Cardiac fibroblast (primary cell): ENCODE results near the gene TMEM52.

Experiments
- DNase-seq, 2 donors: peaks; one replicate each; pipeline versions ENCODE4 v3.0.0 to v3.0.0-alpha.2; 2010; ENCODE audit warnings: low read depth in 2 of 2
- H3K4me3 ChIP-seq, 2 donors: replicated peaks in 1 of 2; 1 replicate in 1 of 2; 2 replicates in 1 of 2; pipeline ENCODE4 v1.5.1; 2011; ENCODE audit warnings: low read depth in 2 of 2, low read length in 2 of 2, mild to moderate bottlenecking in 2 of 2, moderate library complexity in 1 of 2
- CTCF ChIP-seq: IDR thresholded peaks from one replicate; pipeline ENCODE4 v1.5.1; 2011; ENCODE audit warnings: low read depth, mild to moderate bottlenecking, low read length, inconsistent platforms

The TMEM52 gene

GRCh38 chr1:1948783-1949182 lies 29.7 kb upstream of the TMEM52 start:
- DNase-seq, result no peak
- TF ChIP-seq CTCF, result no peak
- no peak overlapping the region for H3K4me3 ChIP-seq

GRCh38 chr1:1947493-1947892 lies 28.4 kb upstream of the TMEM52 start:
- no peak for DNase-seq
- TF ChIP-seq CTCF, result no peak
- no peak overlapping the region for H3K4me3 ChIP-seq

GRCh38 chr1:1946540-1946939 lies 27.5 kb upstream of the TMEM52 start:
- TF ChIP-seq CTCF, result no peak
- peak; percentile 21 to 75 for DNase-seq
- no peak overlapping the region for H3K4me3 ChIP-seq

GRCh38 chr1:1945782-1946393 lies 26.8 kb upstream of the TMEM52 start:
- DNase-seq, result no peak
- TF ChIP-seq CTCF, result no peak
- no peak overlapping the region for H3K4me3 ChIP-seq

GRCh38 chr1:1943834-1944570 lies 24.9 kb upstream of the TMEM52 start:
- TF ChIP-seq CTCF, result peak; percentile 86
- no peak overlapping the region for H3K4me3 ChIP-seq
- DNase-seq, result peak; percentile 18 to 35

- TF ChIP-seq CTCF, result no peak
- H3K4me3 ChIP-seq, result no peak overlapping the region
These were observed 23.9 kb upstream of the TMEM52 start for GRCh38 chr1:1942753-1943656.

More at GRCh38 chr1:1942753-1943656, 23.9 kb upstream of the TMEM52 start:
- no peak for DNase-seq
